GM12891 (cell line): ENCODE results near the gene DENND2D.

Source experiments
- DNase-seq: peaks from one replicate; pipeline ENCODE4 v3.0.0; 2011; ENCODE audit warnings: low spot score; ENCODE audit not compliant: insufficient read length
- FAIRE-seq: peaks from 2 replicates; lab custom pipeline; 2011; peaks lifted over from hg19 to GRCh38; lab: Jason Lieb, UNC
- PAX5 ChIP-seq: IDR thresholded peaks from 2 replicates; pipeline ENCODE4 v1.6.1; 2011; ENCODE audit warnings: low read length, moderate library complexity, mild to moderate bottlenecking; ENCODE audit not compliant: insufficient read depth, severe bottlenecking
- POLR2A ChIP-seq: IDR thresholded peaks from 2 replicates; pipeline ENCODE4 v1.6.1; 2011; ENCODE audit warnings: low read depth, low read length, control low read depth
- POLR2AphosphoS5 ChIP-seq: IDR thresholded peaks from 2 replicates; pipeline ENCODE4 v1.6.1; 2011; ENCODE audit warnings: low read depth, low read length, control low read depth
- POU2F2 ChIP-seq: IDR thresholded peaks from 2 replicates; pipeline ENCODE4 v1.6.1; 2011; ENCODE audit warnings: low read depth, mild to moderate bottlenecking, control low read depth, low read length, moderate library complexity
- SPI1 ChIP-seq: IDR thresholded peaks from 2 replicates; pipeline ENCODE4 v1.6.1; 2011; ENCODE audit warnings: low read depth, low read length, control low read depth
- TAF1 ChIP-seq: IDR thresholded peaks from 2 replicates; pipeline ENCODE4 v1.6.1; 2011; ENCODE audit warnings: low read depth, low read length, control low read depth

DENND2D gene

DNA sequence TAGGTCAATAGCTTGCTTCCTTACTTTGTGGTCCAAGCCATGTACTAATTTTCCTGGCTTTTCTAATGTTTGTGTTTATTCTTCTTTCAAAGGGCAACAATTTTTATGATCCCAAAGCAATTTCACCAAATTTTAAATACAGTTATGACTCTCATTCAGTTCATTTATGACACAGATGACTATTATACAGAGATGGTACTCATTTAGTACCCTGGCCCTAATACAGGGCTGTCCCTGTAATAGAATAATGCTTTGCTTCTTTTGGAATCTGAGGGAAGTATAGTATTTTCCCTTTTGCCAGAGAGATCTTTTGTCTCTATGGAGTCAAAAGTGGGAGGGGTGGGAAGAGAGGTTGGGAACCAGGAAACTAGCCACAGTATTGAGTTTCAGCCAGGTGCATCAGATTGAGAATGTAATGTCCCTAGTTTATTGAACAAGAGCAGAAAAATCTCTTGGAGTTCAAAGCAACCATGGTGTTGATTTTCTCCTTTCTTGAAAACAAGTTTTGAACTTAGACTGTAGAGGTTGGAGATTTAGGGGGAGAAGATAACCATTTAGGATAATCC lies 20.4 kb downstream of the DENND2D start:
- DNase-seq, result no peak
- no peak for TF ChIP-seq PAX5
- no peak for FAIRE-seq

- TF ChIP-seq POLR2A, result no peak
- TF ChIP-seq POU2F2, result no peak
- no peak for TF ChIP-seq PAX5
- TF ChIP-seq SPI1, result no peak
- no peak for TF ChIP-seq POLR2AphosphoS5
- no peak for TF ChIP-seq TAF1
- DNase-seq (no peak), FAIRE-seq (peak; percentile 9)
Measured at GRCh38 chr1:111176678-111177077, 23.8 kb downstream of the DENND2D start.

GRCh38 chr1:111175349-111175748 lies 25.1 kb downstream of the DENND2D start:
- DNase-seq (no peak), FAIRE-seq (no peak)
- TF ChIP-seq TAF1 (no peak), POLR2A (no peak)

DNA sequence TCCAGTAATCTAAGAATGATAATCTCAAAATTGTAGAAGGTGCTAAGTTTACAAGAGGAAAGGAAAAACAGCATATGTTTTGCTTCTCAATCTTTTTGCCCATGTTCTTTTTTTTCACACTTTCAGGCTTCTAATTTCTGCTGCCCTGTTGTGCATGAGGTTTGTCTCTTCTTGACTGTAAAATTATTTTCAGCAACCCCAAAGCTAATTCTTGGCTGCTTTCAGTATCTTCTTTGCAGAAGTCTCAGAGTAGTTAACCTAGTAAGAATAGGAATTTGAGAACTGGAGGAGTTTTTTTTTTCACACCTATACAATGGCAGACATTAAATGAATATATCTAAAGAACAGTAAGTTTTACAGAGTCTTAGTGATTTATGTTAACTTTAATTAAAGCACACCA lies 26.4 kb downstream of the DENND2D start:
- TF ChIP-seq POLR2AphosphoS5, result no peak
- no peak for TF ChIP-seq POLR2A
- no peak for TF ChIP-seq TAF1
- no peak for TF ChIP-seq PAX5
- TF ChIP-seq SPI1, result no peak
- TF ChIP-seq POU2F2, result no peak
- DNase-seq (no peak), FAIRE-seq (peak; percentile 9)

DNA sequence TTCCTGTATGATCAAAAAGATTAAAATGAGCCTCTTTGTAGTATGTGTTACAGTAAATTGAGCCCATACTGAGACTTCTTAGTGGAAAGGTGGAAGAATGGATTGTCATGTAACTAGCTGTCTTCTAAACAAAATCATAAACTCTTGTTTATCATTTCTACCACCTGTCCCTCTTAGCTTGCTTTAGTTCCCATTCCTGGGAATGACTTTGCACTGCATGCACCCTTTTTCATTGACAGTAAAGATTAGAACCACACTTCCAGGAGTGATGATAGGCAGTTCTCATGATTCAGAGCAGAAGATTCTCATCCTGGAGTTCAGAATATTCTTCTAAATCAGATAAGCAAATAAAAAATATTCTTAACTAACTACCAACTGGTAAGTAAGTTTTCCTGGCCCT lies 28.0 kb downstream of the DENND2D start:
- no peak for DNase-seq
- no peak for FAIRE-seq
- TF ChIP-seq POLR2A, result no peak
- no peak for TF ChIP-seq PAX5
- no peak for TF ChIP-seq TAF1
- TF ChIP-seq SPI1, result no peak
- no peak for TF ChIP-seq POLR2AphosphoS5
- TF ChIP-seq POU2F2, result no peak

DNA sequence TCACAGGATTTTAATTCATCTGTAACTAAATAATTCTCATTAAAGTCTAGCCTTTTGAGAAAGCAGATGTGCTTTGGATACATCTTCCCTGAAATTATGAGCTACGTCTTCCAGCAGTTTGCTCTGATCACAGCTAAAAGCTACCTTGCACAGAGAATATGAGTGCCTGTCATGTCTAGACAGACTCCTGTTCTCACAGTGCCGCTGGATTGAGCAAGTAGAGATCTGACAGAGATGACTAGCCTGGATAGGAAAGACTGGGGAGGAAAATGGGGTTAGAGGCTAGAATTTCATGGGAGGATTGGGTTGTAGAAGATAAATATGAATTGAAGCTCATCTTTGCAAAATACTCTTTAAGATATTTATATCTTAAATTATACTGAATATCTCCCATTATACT lies 36.3 kb downstream of the DENND2D start:
- TF ChIP-seq SPI1 (no peak), POLR2AphosphoS5 (no peak), POU2F2 (no peak), POLR2A (no peak), PAX5 (no peak), TAF1 (no peak)
- FAIRE-seq (no peak), DNase-seq (no peak)

GRCh38 chr1:111163363-111163762 lies 37.1 kb downstream of the DENND2D start:
- DNase-seq, result no peak
- TF ChIP-seq PAX5 (no peak), POU2F2 (no peak), POLR2AphosphoS5 (no peak), TAF1 (no peak), SPI1 (no peak), POLR2A (no peak)
- no peak for FAIRE-seq

- TF ChIP-seq POLR2A, result no peak
- TF ChIP-seq TAF1, result no peak
- no peak for TF ChIP-seq SPI1
- no peak for TF ChIP-seq POLR2AphosphoS5
- no peak for TF ChIP-seq PAX5
- no peak for TF ChIP-seq POU2F2
- no peak for FAIRE-seq
Measured at GRCh38 chr1:111162488-111162880, 38.0 kb downstream of the DENND2D start.

DNA sequence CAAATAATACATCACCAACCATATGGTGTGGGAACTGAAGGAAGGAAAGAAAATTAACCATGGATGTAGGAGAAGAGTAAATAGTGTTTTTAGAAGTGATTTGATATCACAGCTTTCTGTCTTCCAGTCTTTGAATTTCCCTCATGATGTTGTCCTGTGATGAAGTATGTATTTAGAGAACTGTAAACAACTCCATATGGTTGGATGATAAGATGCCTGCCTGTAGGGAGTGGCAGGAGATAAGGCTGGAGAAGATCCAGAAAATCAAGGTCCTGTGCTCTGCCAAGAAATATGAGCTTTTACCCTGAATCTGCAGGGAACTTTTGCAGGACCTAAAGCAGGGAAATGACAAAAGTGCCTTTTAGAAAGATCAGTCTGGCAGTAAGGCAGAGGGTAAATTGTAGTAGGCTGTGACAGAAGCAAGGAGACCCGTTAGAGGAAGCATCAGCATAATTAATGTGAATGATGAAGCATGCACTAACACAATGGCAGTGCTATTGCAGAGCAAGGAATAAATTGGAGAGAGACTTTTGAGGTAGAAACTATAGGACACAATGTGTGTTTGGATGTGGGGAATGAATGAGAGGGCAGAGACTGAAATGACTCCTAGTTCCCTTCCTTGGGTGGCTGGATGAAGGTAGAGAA lies 38.5 kb downstream of the DENND2D start:
- TF ChIP-seq POU2F2 (no peak), PAX5 (no peak), POLR2A (no peak), SPI1 (no peak), TAF1 (no peak), POLR2AphosphoS5 (no peak)
- DNase-seq, result no peak
- FAIRE-seq, result peak; percentile 47

More at GRCh38 chr1:111162488-111162880, 38.0 kb downstream of the DENND2D start:
- no peak for DNase-seq

DNA sequence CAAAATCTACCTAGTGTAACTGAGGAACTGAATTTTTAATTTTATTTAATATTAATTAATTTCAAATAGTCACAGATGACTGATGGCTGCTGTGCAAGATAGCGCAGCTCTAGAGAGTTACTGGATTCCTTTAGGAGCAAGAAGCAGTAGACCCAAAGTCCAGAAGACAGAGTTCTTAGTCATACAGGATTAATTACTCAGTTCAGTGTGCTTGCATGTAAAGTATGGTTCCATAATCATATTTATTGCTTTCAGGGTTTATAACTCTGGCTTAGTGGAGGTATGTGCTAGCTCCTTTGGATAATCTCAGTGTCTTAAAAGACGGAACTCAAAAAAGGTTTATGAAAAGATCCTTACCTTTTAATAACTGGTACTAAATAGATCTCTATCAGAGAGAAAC lies 43.0 kb downstream of the DENND2D start:
- TF ChIP-seq POLR2A, result no peak
- no peak for TF ChIP-seq POU2F2
- TF ChIP-seq TAF1, result no peak
- no peak for TF ChIP-seq POLR2AphosphoS5
- TF ChIP-seq PAX5, result no peak
- no peak for TF ChIP-seq SPI1
- DNase-seq (no peak), FAIRE-seq (no peak)
